AML-193 (cell line): ENCODE data around the gene CEND1.

ENCODE experiments used
- DNase-seq, 2 experiments: peaks; one replicate each; lab custom pipeline; 2025; lab: John Stamatoyannopoulos, UW

Gene CEND1

DNA sequence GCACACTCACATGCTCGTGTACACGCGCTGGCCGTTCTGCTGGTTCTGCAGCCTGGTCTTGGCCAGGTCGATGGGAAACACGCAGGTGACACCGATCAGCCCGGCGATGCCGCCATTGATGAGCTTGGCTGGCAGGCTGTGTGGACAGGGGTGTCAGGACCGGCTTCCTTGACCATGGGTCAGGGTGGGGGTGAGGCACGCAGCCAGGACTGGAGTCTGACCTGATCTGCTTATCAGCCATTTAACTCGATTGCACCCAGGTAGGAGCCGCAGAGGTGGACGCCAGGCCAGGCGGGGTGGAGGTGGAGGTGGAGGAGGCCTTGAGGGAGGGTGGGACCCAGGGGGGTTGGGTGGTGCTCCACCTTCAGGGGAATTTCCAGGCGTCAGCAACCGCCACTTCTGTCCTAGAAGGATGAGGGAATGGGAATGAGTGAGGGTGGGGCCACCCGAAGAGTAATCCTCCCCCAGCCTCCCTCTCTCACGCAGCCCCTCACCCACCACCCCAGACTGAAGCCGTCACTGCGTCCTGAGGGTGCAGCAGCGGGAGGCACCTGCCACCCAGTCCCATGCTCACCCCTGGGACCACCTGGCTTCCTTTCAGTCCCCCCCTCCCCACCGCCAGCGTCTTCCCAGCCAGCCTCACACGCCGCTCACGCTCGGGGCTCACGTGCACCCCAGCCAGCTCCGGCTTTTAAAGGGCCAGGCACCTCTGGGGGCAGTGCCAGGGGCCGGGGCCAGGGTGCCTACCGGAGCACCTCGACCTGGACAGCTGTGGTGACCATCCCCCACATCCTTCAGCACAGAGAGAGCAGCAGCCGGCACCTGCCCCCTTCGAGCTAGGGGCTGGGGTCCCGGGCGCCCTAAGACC is 5.1 kb upstream of the CEND1 start:
- DNase-seq: no peak

DNA sequence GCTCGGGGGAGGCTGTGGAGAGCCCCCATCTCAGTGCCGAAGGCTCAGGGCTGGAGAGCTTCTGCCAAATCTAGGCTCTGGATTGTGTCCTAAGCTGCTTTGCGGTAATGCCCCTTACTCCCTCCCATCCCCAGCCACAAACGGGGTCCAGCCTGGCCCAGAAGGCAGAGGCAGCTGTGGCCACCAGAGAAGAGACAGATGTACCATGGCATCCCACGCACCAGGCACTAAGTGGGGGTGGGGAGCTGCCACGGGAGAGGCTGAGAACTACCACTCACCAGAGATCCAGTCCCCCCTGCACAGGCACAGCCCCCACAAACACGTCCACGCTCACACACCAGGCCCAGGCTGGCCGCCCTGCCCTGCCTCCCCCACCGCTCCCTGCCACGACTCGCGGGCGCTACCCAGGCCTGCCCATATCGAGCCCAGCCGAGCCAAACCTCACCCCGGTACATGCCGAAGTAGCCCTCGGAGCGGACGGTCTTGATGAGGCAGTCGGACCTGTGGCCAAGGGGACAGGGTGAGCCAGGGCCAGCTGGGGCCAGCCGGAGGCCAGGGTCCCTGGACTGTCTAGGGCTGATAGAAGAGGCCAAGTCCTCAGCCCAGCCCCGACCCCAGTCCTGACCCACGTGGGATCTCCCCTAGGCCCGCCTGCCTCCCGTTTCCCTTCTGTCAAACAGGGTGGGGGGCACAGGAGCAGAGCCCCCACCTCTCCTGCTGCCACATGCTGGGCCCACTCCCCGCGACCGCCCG is 4.3 kb upstream of the CEND1 start:
- no peak for DNase-seq

DNA sequence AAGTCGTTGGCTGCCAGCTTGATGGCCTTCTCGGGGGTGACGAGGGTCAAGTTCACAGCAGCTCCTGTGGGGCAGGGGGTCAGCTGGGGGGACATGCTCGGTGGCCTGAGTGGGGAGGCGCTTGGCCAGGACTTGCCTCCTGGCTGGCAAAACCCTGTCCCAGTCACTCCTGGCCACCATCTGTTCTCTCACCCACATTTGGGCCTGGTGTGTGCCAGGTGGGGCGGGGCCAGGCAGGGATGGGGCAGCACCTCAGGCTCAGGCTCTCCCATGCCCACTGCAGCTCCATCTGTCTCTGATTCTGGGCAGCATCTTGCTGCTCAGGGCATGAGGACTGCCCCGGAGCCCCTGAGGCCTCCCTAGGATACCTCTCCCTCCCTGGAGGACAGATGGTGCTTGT is 3.7 kb upstream of the CEND1 start:
- DNase-seq: no peak

DNA sequence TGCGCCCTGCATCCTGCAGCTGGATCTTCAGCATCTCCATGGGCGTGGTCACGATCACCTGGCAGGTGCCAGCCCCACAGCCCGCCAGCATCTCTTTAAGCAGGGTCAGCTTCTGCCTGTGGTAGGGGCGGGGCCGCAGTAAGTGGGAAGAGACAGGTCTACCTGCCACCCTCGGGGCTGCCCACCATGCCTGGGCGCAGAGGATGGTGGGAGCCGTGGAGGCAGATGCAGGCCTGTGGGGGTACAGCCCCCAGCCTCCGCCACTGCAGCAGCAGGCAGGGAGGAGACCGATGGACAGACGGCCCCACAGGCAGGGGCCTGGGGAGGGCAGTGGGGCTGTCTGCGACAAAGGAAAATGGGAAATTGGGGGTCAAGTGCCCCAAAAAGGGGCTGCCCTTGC is 3.0 kb upstream of the CEND1 start:
- no peak for DNase-seq

DNA sequence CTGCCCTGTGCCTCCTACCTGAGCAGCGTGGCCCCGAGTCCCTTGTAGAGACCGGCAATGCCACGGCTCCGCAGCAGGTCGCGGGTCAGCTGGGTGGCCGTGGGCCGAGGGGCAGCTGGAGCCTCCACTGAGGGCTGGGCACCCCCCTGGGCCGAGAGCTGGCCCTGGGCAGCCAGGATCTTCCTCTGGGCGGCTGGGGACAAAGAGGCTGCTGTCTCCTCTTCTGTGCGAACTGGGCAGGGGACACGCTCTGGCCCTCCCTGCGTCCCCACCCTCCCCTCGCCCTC is 2.6 kb upstream of the CEND1 start:
- DNase-seq: no peak

DNA sequence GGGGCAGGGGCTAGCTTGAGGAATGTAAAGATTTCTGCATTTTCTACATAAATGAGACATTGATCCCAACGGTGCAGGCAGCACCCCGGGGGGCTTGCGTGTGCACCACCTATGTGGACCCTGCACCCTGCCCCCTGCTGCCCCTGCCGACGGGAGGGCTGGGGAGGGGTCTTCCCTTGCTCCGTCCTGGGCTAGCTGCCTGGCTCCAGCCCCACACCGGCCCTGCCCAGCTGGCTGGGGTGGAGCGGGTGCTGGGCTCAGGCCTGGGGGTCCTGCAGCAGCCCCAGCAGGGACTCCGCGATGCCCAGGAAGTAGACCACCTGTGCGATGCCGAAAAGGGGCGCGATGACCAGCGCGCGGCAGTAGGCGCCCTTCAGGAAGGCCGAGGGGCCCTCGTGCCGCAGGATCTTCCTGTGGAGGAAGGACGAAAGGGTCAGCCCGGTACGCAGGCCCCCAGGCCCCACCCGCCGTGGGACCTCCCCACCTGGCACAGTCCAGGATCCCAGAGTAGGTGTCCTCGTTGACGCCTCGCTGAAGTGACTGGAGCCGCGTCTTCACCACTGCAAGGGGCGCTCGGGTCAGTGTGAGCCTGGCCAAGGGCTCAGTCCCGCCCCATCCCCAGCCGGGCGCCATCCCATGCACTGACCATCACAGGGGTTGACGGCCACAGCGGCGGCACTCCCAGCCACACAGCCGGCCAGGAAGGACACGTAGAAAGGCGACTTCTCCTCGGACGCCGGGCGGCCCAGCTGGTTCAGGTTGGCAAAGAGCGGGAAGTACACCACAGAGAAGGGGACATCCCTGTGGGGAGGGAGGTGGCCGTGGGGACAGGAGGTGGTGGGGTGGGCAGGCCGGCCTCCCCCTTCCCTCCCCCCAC is 2.0 kb upstream of the CEND1 start:
- no peak for DNase-seq

DNA sequence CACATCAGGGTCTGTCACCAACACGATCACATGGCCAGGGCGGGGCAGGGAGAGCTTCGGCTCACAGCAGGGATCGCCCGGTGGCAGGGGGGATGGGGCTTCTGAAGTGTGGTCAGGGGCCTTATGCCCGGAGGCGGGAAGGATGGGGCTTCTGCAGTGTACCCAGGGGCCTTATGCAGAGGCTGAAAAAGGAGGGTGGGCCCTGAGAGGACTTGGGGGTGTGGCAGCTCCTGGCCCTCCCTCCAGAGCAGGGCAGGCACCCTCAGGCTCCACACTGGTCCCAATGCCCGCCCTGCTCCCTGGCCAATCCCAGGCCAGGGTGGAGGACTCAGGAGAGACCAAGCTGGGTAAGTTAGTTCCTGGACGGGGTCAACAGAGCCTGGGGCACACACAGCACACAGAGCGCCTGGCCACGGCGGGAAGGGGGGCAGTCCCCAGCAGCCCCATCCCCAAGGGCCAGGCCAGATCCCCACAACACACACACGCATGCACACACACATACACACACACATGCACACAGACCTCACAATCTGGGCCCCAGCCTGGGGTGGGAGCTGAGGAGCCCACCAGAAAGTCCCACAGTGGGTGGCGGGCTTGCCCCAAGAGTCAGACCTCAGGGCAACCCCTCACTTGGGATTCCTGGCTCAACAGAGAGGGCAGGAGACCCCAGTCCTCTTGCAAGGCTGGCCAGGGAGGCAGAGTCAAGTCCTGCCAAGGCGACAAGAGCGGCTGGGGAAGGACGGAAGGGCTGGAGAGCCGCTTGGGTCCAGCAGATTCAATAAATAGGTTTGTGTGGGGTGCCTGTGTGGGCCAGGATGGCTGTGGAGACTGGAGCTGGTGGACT is 1.1 kb upstream of the CEND1 start:
- DNase-seq: no peak

DNA sequence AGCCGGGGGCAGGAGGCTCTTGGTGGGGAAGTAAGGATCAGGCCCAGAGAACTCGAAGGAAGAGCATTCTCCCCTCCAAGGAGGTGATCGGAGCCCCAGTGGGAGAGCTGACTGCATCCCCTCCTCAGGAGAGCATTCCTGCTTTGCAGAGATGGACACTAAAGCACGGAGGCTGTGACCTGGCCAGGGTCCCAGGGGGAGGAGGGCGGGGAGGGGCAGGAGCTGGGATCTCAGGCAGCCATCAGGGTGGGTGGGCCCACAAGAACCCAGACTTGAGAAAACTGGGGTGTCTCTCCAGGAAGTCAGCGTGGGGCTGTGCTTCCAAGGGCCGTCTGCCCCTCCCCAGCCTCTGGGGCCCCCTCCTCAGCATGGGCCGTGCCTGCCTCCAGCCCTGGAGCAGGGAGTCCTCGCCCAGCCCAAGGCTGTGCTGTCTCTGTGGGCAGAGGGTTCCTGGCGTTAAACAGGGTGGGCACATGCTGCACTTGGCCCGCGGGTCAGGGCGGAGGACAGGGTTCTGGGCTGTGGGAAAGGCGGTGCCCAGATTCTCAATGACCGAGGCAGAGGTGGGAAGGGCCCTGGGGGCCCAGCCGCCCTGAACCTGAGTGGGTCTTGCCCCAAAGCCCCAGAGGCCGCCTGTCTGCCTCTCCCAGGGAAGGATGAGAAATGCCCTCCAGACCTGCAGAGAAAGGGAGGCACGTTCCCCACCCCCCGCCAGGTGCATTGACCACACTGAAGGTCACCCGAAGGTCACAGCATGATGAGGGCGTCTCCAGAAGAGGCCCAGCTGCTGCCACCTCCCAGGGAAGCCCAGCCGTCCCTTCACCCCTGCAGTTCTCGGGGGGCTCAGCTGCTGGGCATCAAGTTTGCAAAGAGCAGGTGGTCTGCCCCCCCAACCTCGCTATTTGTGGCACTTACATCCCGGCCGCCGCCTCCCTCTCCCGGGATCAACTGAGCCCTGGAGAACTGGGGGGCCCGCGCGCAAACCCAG is 643 bp downstream of the CEND1 start:
- no peak for DNase-seq

DNA sequence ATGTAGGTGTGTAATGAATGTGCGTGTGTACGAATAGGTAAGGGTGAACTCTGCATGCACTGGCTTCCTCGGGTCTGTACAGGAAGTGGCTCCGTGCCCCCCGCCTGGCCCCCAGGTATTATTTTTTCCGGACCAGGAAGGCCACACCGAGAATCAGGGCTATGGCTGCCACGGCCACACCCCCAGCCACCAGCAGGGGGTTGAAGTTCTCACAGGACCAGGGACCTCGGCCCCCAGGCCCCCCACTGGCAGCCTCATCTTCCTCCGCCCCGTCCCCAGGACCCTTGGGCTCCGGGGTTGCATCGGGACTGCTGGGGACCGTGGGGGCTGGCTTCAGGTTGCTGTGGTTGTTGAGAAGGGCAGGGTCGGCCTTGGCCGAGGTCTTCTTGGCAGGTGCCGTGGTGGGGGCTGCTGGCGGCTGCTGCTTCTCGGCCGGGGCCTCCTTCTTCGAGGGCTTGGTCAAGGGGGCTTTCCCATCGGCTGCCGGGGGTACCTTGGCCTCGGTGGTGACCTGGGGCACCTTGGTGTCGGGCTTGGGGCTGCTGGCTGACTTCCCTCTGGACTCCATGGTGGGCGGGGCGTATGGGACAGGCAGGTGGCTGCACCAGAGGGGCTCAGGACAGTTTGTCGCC is 1.8 kb downstream of the CEND1 start:
- DNase-seq: no peak

DNA sequence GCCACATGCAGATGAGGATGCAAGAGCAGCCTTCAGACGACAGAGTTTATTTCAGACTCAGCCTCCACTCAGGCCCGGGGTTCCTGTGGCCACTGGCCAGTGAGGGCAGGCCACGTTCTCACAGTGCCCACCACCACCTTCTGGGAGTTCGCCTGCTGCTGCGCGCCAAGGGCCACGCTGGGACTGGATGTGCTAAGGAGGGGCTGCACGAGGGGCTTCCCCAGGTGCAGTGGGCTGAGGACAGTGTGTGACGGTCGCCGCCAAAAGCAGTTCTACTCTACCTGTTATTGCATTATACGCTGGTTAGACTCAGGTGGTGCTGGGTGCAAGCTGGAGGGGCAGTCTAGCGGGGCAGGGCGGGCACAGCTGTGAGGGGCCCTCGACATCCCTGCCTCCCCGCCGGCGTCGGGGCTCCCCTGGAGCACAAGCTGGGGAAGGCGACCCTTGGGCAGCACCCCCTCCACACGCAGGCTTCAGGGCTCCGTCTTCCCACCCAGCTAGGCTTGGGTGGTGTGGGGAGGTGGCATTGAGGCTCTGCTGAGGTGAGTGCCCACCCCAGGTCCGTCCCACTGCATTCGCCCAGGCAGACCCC is 2.7 kb downstream of the CEND1 start:
- DNase-seq: no peak

DNA sequence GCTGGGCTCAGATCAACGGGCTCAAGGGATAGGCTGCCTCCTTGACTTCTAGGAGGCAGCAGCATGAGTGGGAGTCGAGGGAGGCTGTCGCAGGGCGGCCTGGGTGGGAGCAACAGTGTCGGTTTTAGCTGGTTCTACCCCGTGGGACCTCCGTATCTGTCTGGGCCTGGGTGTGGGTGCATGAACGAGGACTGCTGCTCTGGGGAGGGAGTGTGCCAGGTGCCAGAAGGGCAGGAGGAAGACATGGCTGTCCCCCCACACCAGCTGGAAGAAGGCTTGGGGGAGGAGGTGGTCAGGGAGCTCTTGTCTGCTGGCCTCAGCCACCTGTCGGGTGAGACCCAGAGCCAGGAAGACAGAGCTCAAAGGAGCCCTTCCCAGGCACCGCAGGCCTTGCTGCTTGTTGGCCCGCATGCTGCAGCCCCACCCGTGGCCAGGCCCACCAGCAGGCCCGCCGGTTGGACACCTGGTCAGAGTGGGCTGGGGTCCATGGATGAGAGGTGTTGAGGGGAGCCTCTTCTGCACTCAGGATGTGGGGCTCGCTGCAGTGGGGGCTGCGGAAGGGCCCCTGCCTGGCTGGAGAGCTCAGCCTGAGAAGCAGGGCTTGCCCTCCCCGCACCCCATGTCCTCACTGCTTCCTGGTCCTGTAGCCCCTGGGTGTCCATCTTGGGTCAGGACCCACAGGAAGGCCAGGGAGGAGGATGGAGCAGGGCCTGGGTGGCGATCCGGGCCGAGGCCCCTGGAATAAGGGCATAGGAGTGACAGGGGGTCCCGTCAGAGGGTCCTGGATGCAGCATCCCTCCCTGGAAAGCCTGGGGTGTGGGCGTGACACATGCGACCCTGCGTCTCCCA is 3.4 kb downstream of the CEND1 start:
- DNase-seq: no peak

DNA sequence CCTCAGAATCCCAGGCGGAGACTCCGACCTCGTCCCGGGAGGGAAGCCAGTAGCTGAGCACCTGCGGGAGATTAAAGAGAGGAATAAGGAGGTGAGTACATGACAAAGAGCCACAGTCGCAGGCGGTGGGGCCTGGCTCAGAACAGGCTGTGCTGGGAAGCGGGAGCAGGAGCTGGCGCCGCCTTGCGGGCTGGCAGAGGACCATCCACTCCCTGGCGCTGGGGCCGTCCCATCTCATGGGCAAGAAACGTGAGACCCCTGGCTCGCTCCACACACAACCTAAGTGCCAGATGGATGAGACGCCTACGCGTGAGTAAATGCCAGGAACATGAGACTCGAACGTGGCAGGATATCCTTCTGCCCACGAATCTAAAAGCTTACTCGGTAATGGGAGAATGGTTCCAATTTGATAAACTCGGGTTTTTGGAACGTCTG is 6.3 kb downstream of the CEND1 start:
- no peak for DNase-seq

DNA sequence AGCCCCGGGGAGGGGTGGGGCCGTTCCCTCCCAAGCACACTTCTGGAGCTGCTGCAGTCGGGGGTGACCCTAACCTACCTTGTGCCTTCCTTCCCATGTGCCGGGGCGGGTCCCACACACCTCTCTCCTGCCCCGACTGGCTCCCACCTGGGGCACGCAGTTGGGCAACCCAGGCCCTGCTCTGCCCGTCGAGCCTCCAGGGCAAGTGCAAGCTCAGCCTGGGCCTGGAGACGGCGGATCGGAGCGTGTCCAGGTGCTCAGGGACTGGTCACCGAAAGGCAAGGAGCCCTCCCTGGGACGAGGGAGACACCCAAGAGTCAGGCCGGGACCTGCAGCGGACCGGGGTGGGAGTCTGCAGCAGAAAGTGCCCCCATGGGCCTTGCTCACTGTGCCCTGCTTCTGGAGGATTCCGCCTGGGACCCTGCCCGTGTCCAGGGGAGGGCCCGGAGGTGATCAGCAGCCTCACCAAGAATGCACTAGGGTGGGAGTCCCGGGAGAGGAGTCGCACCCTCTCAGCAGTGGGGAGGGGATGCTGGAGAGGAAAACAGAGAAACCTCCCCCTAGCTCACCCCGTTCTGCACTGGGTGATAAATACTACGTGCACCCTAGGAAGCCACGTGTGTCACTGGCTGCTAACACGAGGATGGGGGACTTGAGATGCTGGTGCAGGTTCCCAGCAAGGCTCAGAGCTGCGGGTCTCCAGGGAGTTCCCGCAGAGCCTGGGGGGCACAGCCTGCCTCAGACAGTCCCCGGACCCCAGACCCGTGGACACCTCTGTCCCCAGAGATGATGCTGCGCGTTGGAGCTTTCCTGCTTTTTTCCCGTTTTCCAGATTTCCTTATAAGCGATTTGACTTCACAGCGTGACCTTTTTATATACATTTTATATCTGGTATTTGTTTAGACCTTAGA is 7.4 kb downstream of the CEND1 start:
- DNase-seq: no peak

DNA sequence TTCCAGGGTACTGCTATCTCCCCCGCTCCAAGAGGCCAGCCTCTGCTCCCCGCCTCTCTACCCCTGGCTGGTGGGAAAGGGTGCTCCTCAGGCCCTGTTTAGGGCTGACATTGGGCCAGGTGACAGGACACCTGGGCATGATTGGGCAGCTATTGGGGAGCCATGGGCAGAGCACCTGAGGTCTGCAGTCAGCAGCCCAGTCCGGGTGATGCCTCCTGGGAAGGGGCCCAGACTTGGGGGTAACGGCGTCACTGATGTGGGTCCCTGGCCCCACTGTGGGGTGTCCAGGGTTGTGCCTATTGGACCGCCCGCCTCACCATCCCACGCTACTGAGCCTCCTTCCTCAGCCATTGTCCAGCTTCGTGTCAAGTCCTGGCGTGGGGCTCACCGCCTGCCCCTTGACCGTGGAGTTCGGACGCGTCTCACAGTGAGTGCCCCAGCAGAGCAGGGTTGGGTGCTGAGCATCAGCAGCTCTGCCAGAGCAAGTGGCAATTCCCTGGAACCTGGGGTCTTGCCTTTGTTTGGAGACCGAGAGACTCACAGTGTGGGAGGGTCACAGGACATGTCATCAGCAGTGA is 9.8 kb downstream of the CEND1 start:
- no peak for DNase-seq

DNA sequence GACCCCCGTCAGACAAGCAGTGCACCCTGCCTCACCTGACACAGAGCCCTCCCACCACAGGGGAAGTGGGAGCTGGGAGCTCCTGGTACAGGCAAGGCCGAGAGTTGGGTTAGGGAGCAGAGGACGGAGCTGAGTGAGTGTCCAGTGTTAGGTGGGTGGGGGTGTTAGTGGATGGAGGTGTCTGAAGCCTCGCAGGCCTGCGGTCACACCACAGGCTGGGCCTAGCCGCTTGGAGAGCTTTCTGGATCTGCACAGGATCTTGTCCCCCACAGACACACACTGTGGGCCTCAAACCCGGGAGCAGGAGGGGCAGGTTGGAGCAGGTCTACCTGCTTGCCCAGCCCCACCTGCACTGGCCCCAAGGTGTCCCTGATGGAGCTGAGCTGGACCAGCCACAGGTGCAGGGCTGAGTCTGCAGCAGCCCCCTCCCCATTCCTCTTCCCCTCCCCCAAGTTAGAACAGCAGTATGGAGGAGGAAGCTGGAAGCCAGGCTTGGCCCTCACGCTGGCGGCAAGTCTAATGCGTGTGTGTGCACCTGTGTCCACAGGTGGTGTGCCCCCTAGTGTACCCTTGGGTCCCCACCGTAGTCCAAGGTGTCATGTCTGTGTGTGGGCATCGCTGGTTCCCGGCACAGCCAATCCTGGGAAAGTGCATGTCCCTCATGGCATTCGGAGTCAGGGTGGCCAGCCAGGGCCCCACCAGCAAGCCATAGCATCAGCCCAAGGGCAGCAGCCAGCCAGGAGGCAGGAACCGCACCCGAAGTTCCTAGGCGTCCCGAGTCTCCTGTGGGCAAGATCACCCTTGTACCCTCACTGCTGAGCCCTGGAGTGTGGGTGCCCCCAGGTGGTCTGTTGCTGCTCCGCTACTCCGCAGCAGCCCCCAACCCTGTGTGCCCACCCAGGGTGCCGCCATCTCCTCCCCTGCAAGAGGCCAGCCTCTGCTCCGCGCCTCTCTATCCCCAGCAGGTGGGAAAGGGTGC is 10.6 kb downstream of the CEND1 start:
- no peak for DNase-seq
